B cell (primary cell): ENCODE measurements around the gene GNS. TPM values are rescaled to one million over a fixed set of nuclear protein-coding genes. Genes with fewer than 3 reads are reported as not detected.

ENCODE experiments used
- ATAC-seq: fragments of 200-7000 bp; cut with Tn5 transposase; one replicate; pipeline ENCODE4 v1.10.0; 2021; ENCODE audit warnings: low read depth, mild to moderate bottlenecking, moderate number of reproducible peaks, moderate library complexity
- CTCF ChIA-PET: fragments of 350-600 bp; sonication (Branson Sonifier 250); formaldehyde crosslinking; loops from one replicate; lab custom pipeline; 2021; ENCODE audit warnings: antibody characterized with exemption, inconsistent platforms; lab: Charles Lee
- POLR2A ChIA-PET: fragments of 350-600 bp; sonication (Branson Sonifier 250); formaldehyde crosslinking; loops from one replicate; lab custom pipeline; 2021; ENCODE audit warnings: antibody characterized with exemption; lab: Charles Lee
- DNase-seq: peaks from one replicate; pipeline ENCODE4 v3.0.0; 2013
- H2AFZ ChIP-seq: 2 replicates; pipeline ENCODE4 v1.6.1; 2012; ENCODE audit warnings: mild to moderate bottlenecking, low read depth, low read length; ENCODE audit not compliant: insufficient read depth, poor library complexity, severe bottlenecking
- H3K27ac ChIP-seq, 2 donors: 1 replicate in 1 of 2; 2 replicates in 1 of 2; pipeline ENCODE4 v1.5.1; 2012 to 2013; ENCODE audit warnings: low read length in 2 of 2, mild to moderate bottlenecking in 2 of 2, moderate library complexity in 1 of 2
- H3K27me3 ChIP-seq, 4 experiments: fragments of 200-600 bp in 1 of 4; sonication (generic) in 1 of 4; replicated peaks in 1 of 4; 1 replicate in 2 of 4; 2 replicates in 2 of 4; pipeline versions ENCODE4 v1.6.1 to v1.7.0; 2013 to 2016; ENCODE audit warnings: low read length in 3 of 4, mild to moderate bottlenecking in 2 of 4, mixed read lengths in 1 of 4, moderate library complexity in 1 of 4; ENCODE audit not compliant: insufficient read depth in 4 of 4, control insufficient read depth in 3 of 4; ENCODE audit errors: control extremely low read depth in 1 of 4
- H3K36me3 ChIP-seq, 2 experiments: replicated peaks in 1 of 2; 1 replicate in 1 of 2; 2 replicates in 1 of 2; pipeline versions ENCODE4 v1.6.1 to v1.7.1; 2013; ENCODE audit warnings: low read length in 1 of 2; ENCODE audit not compliant: insufficient read depth in 2 of 2, control insufficient read depth in 1 of 2; ENCODE audit errors: control extremely low read depth in 1 of 2, extremely low read depth in 1 of 2
- H3K4me1 ChIP-seq, 2 donors: fragments of 200-600 bp in 1 of 2; sonication (generic) in 1 of 2; 1 replicate in 1 of 2; 2 replicates in 1 of 2; pipeline versions ENCODE4 v1.5.1 to v1.6.1; 2013 to 2017; ENCODE audit warnings: low read length in 2 of 2; ENCODE audit not compliant: control insufficient read depth in 2 of 2, insufficient read depth in 2 of 2
- H3K4me2 ChIP-seq: replicated peaks from 2 replicates; pipeline ENCODE3; 2012; ENCODE audit warnings: mild to moderate bottlenecking, low read depth, low read length; ENCODE audit not compliant: poor library complexity, severe bottlenecking
- H3K4me3 ChIP-seq, 5 experiments: fragments of 200-600 bp in 1 of 5; sonication (generic) in 1 of 5; 1 replicate in 3 of 5; 2 replicates in 2 of 5; pipeline versions ENCODE4 v1.5.1 to v1.7.0; 2011 to 2016; ENCODE audit warnings: low read length in 4 of 5, mild to moderate bottlenecking in 4 of 5, low read depth in 2 of 5, control low read depth in 1 of 5, moderate library complexity in 1 of 5; ENCODE audit not compliant: insufficient read depth in 1 of 5; ENCODE audit errors: control extremely low read depth in 1 of 5, extremely low read depth in 1 of 5
- H3K79me2 ChIP-seq: fragments of 200-600 bp; sonication (generic); one replicate; pipeline ENCODE4 v1.6.0; 2016; ENCODE audit warnings: low read length; ENCODE audit not compliant: control insufficient read depth, insufficient read depth
- H3K9ac ChIP-seq: fragments of 200-600 bp; sonication (generic); 2 replicates; pipeline ENCODE4 v1.6.1; 2017; ENCODE audit warnings: mild to moderate bottlenecking, low read length, moderate library complexity
- H3K9me3 ChIP-seq, 3 donors: one replicate each; pipeline versions ENCODE4 v1.6.1 to v1.7.1; 2013; ENCODE audit warnings: low read length in 2 of 3; ENCODE audit not compliant: control insufficient read depth in 2 of 3, insufficient read depth in 1 of 3; ENCODE audit errors: control extremely low read depth in 1 of 3
- H4K20me1 ChIP-seq: 2 replicates; pipeline ENCODE4 v1.6.0; 2012; ENCODE audit warnings: mild to moderate bottlenecking, low read length; ENCODE audit not compliant: insufficient read depth, control insufficient read depth, poor library complexity, severe bottlenecking
- H3K27ac Mint-ChIP-seq: one replicate; pipeline ENCODE4 v1.8.0; 2021; ENCODE audit warnings: mixed read lengths
- H3K27me3 Mint-ChIP-seq: one replicate; pipeline ENCODE4 v1.8.0; 2021; ENCODE audit warnings: mixed read lengths
- H3K4me1 Mint-ChIP-seq: one replicate; pipeline ENCODE4 v1.8.0; 2021; ENCODE audit warnings: mixed read lengths
- H3K4me3 Mint-ChIP-seq: one replicate; pipeline ENCODE4 v1.8.0; 2021; ENCODE audit warnings: mixed read lengths
- H3K9me3 Mint-ChIP-seq: one replicate; pipeline ENCODE4 v1.8.0; 2022; ENCODE audit warnings: mixed read lengths; ENCODE audit not compliant: insufficient read depth
- EZH2 ChIP-seq: IDR thresholded peaks from 2 replicates; pipeline ENCODE4 v1.6.1; 2012; ENCODE audit warnings: borderline replicate concordance, low read depth, mild to moderate bottlenecking, moderate library complexity, low read length; ENCODE audit not compliant: insufficient read depth, poor library complexity, severe bottlenecking
- WGBS: methylation state at CpG from one replicate; pipeline ENCODE4 v1.1.5; 2013; ENCODE audit warnings: missing lambda C conversion rate; ENCODE audit not compliant: insufficient coverage; 5-methylcytosine and 5-hydroxymethylcytosine counted together
- intact Hi-C: fragments of 100-400 bp; cut with micrococcal nuclease; formaldehyde crosslinking; loops from one replicate; pipeline ENCODE4 v1.10.0; 2022
- polyA plus RNA-seq: library from polyadenylated mRNA; depleted of rRNA; stranded (reverse); fragments of >200 nt; gene quantifications from 2 replicates; pipeline ENCODE4 v1.2.3, GENCODE V29; 2012
- total RNA-seq, 2 donors: library from RNA; stranded (reverse); fragments of 120-200 nt in 1 of 2; gene quantifications; 1 replicate in 1 of 2; 2 replicates in 1 of 2; pipeline versions ENCODE4 v1.2.3 to v1.2.4, GENCODE V29; 2013 to 2022
- TF ChIP-seq, protein P1 (sequence below): fragments of 200-600 bp; IDR thresholded peaks from one replicate; pipeline ENCODE4 v1.8.0; 2022; ENCODE audit warnings: antibody characterized with exemption, mild to moderate bottlenecking

The GNS gene
- total and polyA plus RNA-seq, 2 donors (not counting 1 experiment from before 2014, with no cell fraction given): 7.0 to 26.7 TPM

DNA sequence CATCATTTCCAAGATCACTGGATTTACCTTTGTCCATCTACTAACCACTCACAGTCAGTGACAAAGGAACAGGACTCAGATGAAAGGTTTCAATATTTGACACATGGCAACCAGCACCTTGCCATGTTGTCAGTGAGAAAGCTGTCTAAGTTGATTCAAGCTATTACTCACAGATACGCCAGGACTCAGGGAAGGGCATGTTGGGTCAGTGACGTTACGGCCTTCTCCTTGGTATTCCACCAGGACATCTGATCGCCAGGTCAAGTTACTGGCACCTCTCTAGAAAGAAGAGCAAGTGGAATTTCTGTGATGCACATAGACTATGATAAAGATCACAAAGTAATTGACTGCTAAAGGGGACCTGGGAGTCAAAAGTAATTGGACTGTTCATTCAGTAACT is 36.4 kb downstream of the GNS start:
- TF ChIP-seq, protein P1, sequence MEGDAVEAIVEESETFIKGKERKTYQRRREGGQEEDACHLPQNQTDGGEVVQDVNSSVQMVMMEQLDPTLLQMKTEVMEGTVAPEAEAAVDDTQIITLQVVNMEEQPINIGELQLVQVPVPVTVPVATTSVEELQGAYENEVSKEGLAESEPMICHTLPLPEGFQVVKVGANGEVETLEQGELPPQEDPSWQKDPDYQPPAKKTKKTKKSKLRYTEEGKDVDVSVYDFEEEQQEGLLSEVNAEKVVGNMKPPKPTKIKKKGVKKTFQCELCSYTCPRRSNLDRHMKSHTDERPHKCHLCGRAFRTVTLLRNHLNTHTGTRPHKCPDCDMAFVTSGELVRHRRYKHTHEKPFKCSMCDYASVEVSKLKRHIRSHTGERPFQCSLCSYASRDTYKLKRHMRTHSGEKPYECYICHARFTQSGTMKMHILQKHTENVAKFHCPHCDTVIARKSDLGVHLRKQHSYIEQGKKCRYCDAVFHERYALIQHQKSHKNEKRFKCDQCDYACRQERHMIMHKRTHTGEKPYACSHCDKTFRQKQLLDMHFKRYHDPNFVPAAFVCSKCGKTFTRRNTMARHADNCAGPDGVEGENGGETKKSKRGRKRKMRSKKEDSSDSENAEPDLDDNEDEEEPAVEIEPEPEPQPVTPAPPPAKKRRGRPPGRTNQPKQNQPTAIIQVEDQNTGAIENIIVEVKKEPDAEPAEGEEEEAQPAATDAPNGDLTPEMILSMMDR: no peak
- no peak for TF ChIP-seq EZH2
- no peaks in the 10 kb centered on the region for H4K20me1 ChIP-seq
- no peak overlapping the region for H3K4me2 ChIP-seq
- 100% methylated on average over 4 of the region's 4 CpGs for WGBS
- DNase-seq: no peak
- intact Hi-C loops: no loop called here
- H3K4me1 ChIP-seq: no peaks in the 10 kb centered on the region
- no peaks in the 10 kb centered on the region for H3K79me2 ChIP-seq
- ChIA-PET CTCF (interaction anchor here (0.7 to 1.3 kb wide), 3 partner anchors 25 to 173 kb away, joined by 3 to 4 read pairs (median 3); no protein-coding TSS in a partner anchor), POLR2A (no interaction called here)
- H3K27ac ChIP-seq: no peak overlapping the region
- Mint-ChIP-seq H3K9me3 (no peaks in the 10 kb centered on the region), H3K27ac (no peak overlapping the region), H3K27me3 (no peaks in the 10 kb centered on the region), H3K4me3 (no peak overlapping the region), H3K4me1 (no peaks in the 10 kb centered on the region)
- no peaks in the 10 kb centered on the region for H3K27me3 ChIP-seq
- peaks cover 0 to 43% of the 10 kb centered on the region in 2 experiments for H3K36me3 ChIP-seq
- H3K4me3 ChIP-seq: no peak overlapping the region
- no peak overlapping the region for H2AFZ ChIP-seq
- ATAC-seq: no peak
- no peak overlapping the region for H3K9ac ChIP-seq
- no peaks in the 10 kb centered on the region for H3K9me3 ChIP-seq

DNA sequence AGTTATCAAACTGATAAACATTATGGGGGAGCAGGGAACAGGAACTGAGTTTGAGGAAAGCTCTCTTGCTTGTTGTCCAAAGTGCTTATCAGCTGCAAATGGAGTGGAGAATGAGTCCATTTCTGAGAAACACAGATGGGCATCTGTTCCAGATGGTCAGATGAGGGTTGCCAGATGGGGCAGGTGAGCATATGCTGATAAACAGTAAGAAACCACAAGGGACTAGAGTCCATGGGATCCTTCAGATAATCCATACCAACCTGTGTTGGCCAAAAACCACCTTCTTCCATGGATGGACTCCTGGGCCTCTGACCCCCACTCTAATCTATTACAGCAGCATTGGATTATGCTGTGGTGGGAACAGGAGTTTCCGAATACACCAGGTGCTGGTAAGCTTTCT is 38.3 kb downstream of the GNS start:
- Histone ChIP-seq H3K27ac (no peak overlapping the region), H2AFZ (no peak overlapping the region), H3K4me2 (no peak overlapping the region), H3K27me3 (no peaks in the 10 kb centered on the region), H3K4me1 (no peaks in the 10 kb centered on the region), H3K36me3 (peaks cover 0 to 54% of the 10 kb centered on the region in 2 experiments), H3K9me3 (no peaks in the 10 kb centered on the region), H3K79me2 (no peaks in the 10 kb centered on the region), H3K4me3 (no peak overlapping the region), H4K20me1 (no peaks in the 10 kb centered on the region), H3K9ac (no peak overlapping the region)
- DNase-seq: no peak
- intact Hi-C loops: no loop called here
- WGBS: no CpG with 5 or more reads among the region's 1 CpG
- CTCF ChIA-PET: no interaction called here
- POLR2A ChIA-PET: no interaction called here
- ATAC-seq: no peak
- H3K4me3 Mint-ChIP-seq: no peak overlapping the region
- no peaks in the 10 kb centered on the region for H3K9me3 Mint-ChIP-seq
- TF ChIP-seq EZH2: no peak
- TF ChIP-seq, protein P1: no peak
- H3K27me3 Mint-ChIP-seq: no peaks in the 10 kb centered on the region
- no peaks in the 10 kb centered on the region for H3K4me1 Mint-ChIP-seq
- H3K27ac Mint-ChIP-seq: no peak overlapping the region
